Glutamatergic neuron (in vitro differentiated cells): ENCODE measurements around the gene MAP3K20. TPM values are rescaled to one million over a fixed set of nuclear protein-coding genes. Genes with fewer than 3 reads are reported as not detected.
A peak's percentile ranks its signal among the peaks of the same experiment; 100 is the strongest.
"Not testable (repeated sequence)": the region's sequence is repeated elsewhere in the genome, so short reads cannot be mapped to it uniquely, and the experiment has no call there.

Experiments used
- DNase-seq: peaks from one replicate; pipeline ENCODE4 v3.0.0; 2022
- H3K27ac Mint-ChIP-seq: one replicate; pipeline ENCODE4 v1.8.0; 2020; ENCODE audit warnings: mild to moderate bottlenecking, mixed read lengths, inconsistent platforms; ENCODE audit not compliant: unreplicated experiment
- H3K27me3 Mint-ChIP-seq: one replicate; pipeline ENCODE4 v1.8.0; 2020; ENCODE audit warnings: mild to moderate bottlenecking, moderate library complexity, mixed read lengths, inconsistent platforms; ENCODE audit not compliant: unreplicated experiment
- H3K36me3 Mint-ChIP-seq: one replicate; pipeline ENCODE4 v1.8.0; 2020; ENCODE audit warnings: mild to moderate bottlenecking, mixed read lengths, inconsistent platforms; ENCODE audit not compliant: unreplicated experiment
- H3K4me1 Mint-ChIP-seq: one replicate; pipeline ENCODE4 v1.8.0; 2020; ENCODE audit warnings: mild to moderate bottlenecking, low read depth, mixed read lengths, inconsistent platforms; ENCODE audit not compliant: unreplicated experiment
- H3K4me3 Mint-ChIP-seq: one replicate; pipeline ENCODE4 v1.8.0; 2020; ENCODE audit warnings: mild to moderate bottlenecking, mixed read lengths, inconsistent platforms; ENCODE audit not compliant: unreplicated experiment
- H3K9me3 Mint-ChIP-seq: one replicate; pipeline ENCODE4 v1.8.0; 2020; ENCODE audit warnings: mild to moderate bottlenecking, moderate library complexity, mixed read lengths, inconsistent platforms; ENCODE audit not compliant: unreplicated experiment
- CTCF ChIP-seq: fragments of 200-600 bp; sonication (generic); IDR thresholded peaks from one replicate; pipeline ENCODE4 v1.5.0; 2021; ENCODE audit not compliant: partially characterized antibody, unreplicated experiment
- total RNA-seq: library from RNA; stranded (reverse); fragmentation: NEBNext Ultra II Directional; extraction: Animal tissue kit (Norgen Biotek cat#: 25700); gene quantifications from one replicate; pipeline ENCODE4 v1.2.1, GENCODE V29; 2021; ENCODE audit not compliant: unreplicated experiment

Gene MAP3K20
- total RNA-seq, 1 donor from 2014 or later = 0.76 TPM

DNA sequence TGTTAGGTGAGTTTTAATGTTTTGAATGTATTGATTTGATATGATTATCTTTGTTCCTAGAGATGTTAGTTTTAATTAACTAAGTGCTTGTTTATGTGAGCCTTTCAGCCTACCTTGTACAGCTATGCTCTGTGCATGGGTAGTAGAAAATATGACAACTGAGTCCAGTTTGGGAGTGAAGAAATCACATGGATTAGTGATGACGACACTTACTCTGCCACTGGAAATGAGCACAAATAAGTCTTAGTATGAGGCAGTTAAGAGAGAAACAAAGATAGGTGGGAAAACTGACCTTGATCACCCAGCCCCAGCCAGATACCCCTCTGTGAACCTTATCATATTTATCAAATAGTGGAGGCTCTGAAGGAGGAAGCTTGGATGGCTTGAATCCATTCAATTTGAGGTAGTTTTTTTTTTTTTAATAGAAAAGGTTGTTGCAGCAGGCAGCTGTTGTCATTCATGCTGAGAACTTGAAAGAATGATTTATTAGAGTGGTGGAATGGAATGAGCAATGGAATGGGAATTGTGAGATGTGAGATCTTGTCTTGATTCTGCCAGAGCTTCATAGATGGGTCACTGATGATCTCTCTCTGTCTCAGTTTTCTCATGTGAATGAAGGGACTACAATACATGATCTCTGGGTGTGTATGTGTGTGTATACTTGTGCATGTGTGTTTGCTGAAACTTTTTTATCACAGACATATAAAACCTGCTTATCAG is 96.4 kb downstream of the MAP3K20 start:
- Mint-ChIP-seq H3K4me1 (no peaks in the 10 kb centered on the region), H3K27me3 (no peaks in the 10 kb centered on the region), H3K36me3 (no peaks in the 10 kb centered on the region), H3K4me3 (no peak overlapping the region), H3K9me3 (no peaks in the 10 kb centered on the region), H3K27ac (no peak overlapping the region)
- TF ChIP-seq CTCF = no peak
- no peak for DNase-seq

GRCh38 chr2:173174339-173174738 is 98.7 kb downstream of the MAP3K20 start:
- H3K9me3 Mint-ChIP-seq, H3K36me3 Mint-ChIP-seq, H3K4me1 Mint-ChIP-seq, H3K27me3 Mint-ChIP-seq, DNase-seq, H3K4me3 Mint-ChIP-seq: not testable (repeated sequence)
- peak overlapping the region; percentile 55 for H3K27ac Mint-ChIP-seq

- DNase-seq = no peak
- no peaks in the 10 kb centered on the region for H3K36me3 Mint-ChIP-seq
- H3K27me3 Mint-ChIP-seq = no peaks in the 10 kb centered on the region
- no peaks in the 10 kb centered on the region for H3K9me3 Mint-ChIP-seq
- TF ChIP-seq CTCF = no peak
- H3K27ac Mint-ChIP-seq = no peak overlapping the region
- no peaks in the 10 kb centered on the region for H3K4me1 Mint-ChIP-seq
- H3K4me3 Mint-ChIP-seq = no peak overlapping the region
Observed at GRCh38 chr2:173175222-173175621, 99.6 kb downstream of the MAP3K20 start.

GRCh38 chr2:173181982-173182381 is 106.3 kb downstream of the MAP3K20 start:
- Mint-ChIP-seq H3K27ac (no peak overlapping the region), H3K27me3 (no peaks in the 10 kb centered on the region), H3K4me3 (no peak overlapping the region), H3K9me3 (no peaks in the 10 kb centered on the region), H3K36me3 (no peaks in the 10 kb centered on the region), H3K4me1 (no peaks in the 10 kb centered on the region)
- TF ChIP-seq CTCF = no peak
- DNase-seq = no peak

GRCh38 chr2:173184031-173185004 is 108.7 kb downstream of the MAP3K20 start:
- no peak overlapping the region for H3K27ac Mint-ChIP-seq
- H3K27me3 Mint-ChIP-seq = no peaks in the 10 kb centered on the region
- no peaks in the 10 kb centered on the region for H3K36me3 Mint-ChIP-seq
- no peak for DNase-seq
- no peak for TF ChIP-seq CTCF
- no peaks in the 10 kb centered on the region for H3K4me1 Mint-ChIP-seq
- no peak overlapping the region for H3K4me3 Mint-ChIP-seq
- H3K9me3 Mint-ChIP-seq = no peaks in the 10 kb centered on the region
